ENCODE results near the gene RETSAT.
"Not testable (repeated sequence)": the region's sequence is repeated elsewhere in the genome, so short reads cannot be mapped to it uniquely, and the experiment has no call there.

Gene RETSAT

GRCh38 chr2:85378257-85378656 is 23.9 kb upstream of the RETSAT start:
- no peak for DNase-seq (ENCODE audit: low read depth)

- no peak for DNase-seq (ENCODE audit: low read depth)
These were observed 22.8 kb upstream of the RETSAT start for GRCh38 chr2:85377083-85377482.

GRCh38 chr2:85376291-85377065 is 22.1 kb upstream of the RETSAT start:
- no peak for DNase-seq (ENCODE audit: low read depth)

GRCh38 chr2:85371045-85371444 is 16.7 kb upstream of the RETSAT start:
- no peak for DNase-seq (ENCODE audit: low read depth)

GRCh38 chr2:85369500-85369899 is 15.2 kb upstream of the RETSAT start:
- no peak for DNase-seq (ENCODE audit: low read depth)

GRCh38 chr2:85368921-85369320 is 14.6 kb upstream of the RETSAT start:
- no peak for DNase-seq (ENCODE audit: low read depth)

- DNase-seq (ENCODE audit: low read depth) = no peak
These were observed 12.9 kb upstream of the RETSAT start for GRCh38 chr2:85367180-85367579.

- not testable (repeated sequence) for DNase-seq (ENCODE audit: low read depth)
These were observed 8.5 kb upstream of the RETSAT start for GRCh38 chr2:85362653-85363387.

- DNase-seq (ENCODE audit: low read depth) = no peak
These were observed 3.4 kb upstream of the RETSAT start for GRCh38 chr2:85357736-85358135.

- no peak for DNase-seq (ENCODE audit: low read depth)
These were observed 1.9 kb upstream of the RETSAT start for GRCh38 chr2:85356186-85356585.

- no peak for DNase-seq (ENCODE audit: low read depth)
These were observed 1.2 kb upstream of the RETSAT start for GRCh38 chr2:85355521-85355920.

GRCh38 chr2:85355073-85355410 is 714 bp upstream of the RETSAT start:
- no peak for DNase-seq (ENCODE audit: low read depth)

- DNase-seq (ENCODE audit: low read depth) = no peak
These were observed 447 bp downstream of the RETSAT start for GRCh38 chr2:85353876-85354285.

- DNase-seq (ENCODE audit: low read depth) = no peak
These were observed 6.7 kb downstream of the RETSAT start for GRCh38 chr2:85347599-85347998.

- no peak for DNase-seq (ENCODE audit: low read depth)
These were observed 9.9 kb downstream of the RETSAT start for GRCh38 chr2:85344356-85344954.

- DNase-seq (ENCODE audit: low read depth) = not testable (repeated sequence)
These were observed 11.0 kb downstream of the RETSAT start for GRCh38 chr2:85343207-85343895.

GRCh38 chr2:85342156-85342555 is 12.2 kb downstream of the RETSAT start:
- no peak for DNase-seq (ENCODE audit: low read depth)

GRCh38 chr2:85341269-85342029 is 12.9 kb downstream of the RETSAT start:
- no peak for DNase-seq (ENCODE audit: low read depth)

- DNase-seq (ENCODE audit: low read depth) = no peak
These were observed 14.1 kb downstream of the RETSAT start for GRCh38 chr2:85340034-85340892.

GRCh38 chr2:85334928-85335327 is 19.4 kb downstream of the RETSAT start:
- DNase-seq (ENCODE audit: low read depth) = no peak

GRCh38 chr2:85333877-85334276 is 20.5 kb downstream of the RETSAT start:
- DNase-seq (ENCODE audit: low read depth) = not testable (repeated sequence)
